ENCODE measurements around the gene SAMD7. TPM values are rescaled to one million over a fixed set of nuclear protein-coding genes. Genes with fewer than 3 reads are reported as not detected.
A peak's percentile ranks its signal among the peaks of the same experiment; 100 is the strongest.

Gene SAMD7
- total RNA-seq, 2 experiments from 2014 or later: not detected

GRCh38 chr3:169965562-169966427, 54.4 kb downstream of the SAMD7 start:
- H3K27me3 Mint-ChIP-seq: no peaks in the 10 kb centered on the region

GRCh38 chr3:169966428-169966950, 55.1 kb downstream of the SAMD7 start, which contains the start of gene SEC62:
SEC62 (plus strand) TSS chr3:169966807; CDS start chr3:169966823, 16 bp downstream.
- Mint-ChIP-seq H3K27ac (peak within 1 kb of the TSS; percentile 99), H3K36me3 (peaks cover 14% of the 10 kb centered on the region), H3K27me3 (no peaks in the 10 kb centered on the region), H3K4me3 (peak within 1 kb of the TSS; percentile 97), H3K4me1 (peaks cover 31% of the 10 kb centered on the region), H3K9me3 (peaks cover 7% of the 10 kb centered on the region)
- DNase-seq (peak; percentile 95), ATAC-seq (ENCODE audit: low read depth) (peak; percentile 93)
- POLR2A ChIA-PET: interaction anchor here (0.7 to 2.5 kb wide), 14 partner anchors 8 to 903 kb away, joined by 3 to 14 read pairs (median 4); partner anchors contain the start of genes GPR160, RPL22L1 and TERC

More at GRCh38 chr3:169965562-169966427, 54.4 kb downstream of the SAMD7 start:
- DNase-seq (no peak), ATAC-seq (ENCODE audit: low read depth) (peak; percentile 7)
- Mint-ChIP-seq H3K4me1 (peaks cover 29% of the 10 kb centered on the region), H3K27ac (peak overlapping the region; percentile 99), H3K36me3 (peaks cover 12% of the 10 kb centered on the region), H3K4me3 (peak overlapping the region; percentile 97), H3K9me3 (peaks cover 7% of the 10 kb centered on the region)
- POLR2A ChIA-PET: interaction anchor here (0.7 to 2.5 kb wide), 8 partner anchors 37 to 904 kb away, joined by 3 to 14 read pairs (median 4); partner anchors contain the start of genes GPR160, RPL22L1 and TERC

- Mint-ChIP-seq H3K4me3 (peak overlapping the region; percentile 97), H3K36me3 (peaks cover 20% of the 10 kb centered on the region), H3K27me3 (no peaks in the 10 kb centered on the region), H3K9me3 (peaks cover 7% of the 10 kb centered on the region), H3K4me1 (peaks cover 36% of the 10 kb centered on the region), H3K27ac (peak overlapping the region; percentile 99)
- DNase-seq (peak; percentile 51), ATAC-seq (ENCODE audit: low read depth) (peak; percentile 77)
- POLR2A ChIA-PET: interaction anchor here (0.6 to 2.5 kb wide), 16 partner anchors 9 to 902 kb away, joined by 3 to 14 read pairs (median 4); partner anchors contain the start of genes GPR160, RPL22L1 and TERC
These were observed 55.9 kb downstream of the SAMD7 start for GRCh38 chr3:169966951-169967915.

GRCh38 chr3:169968224-169968885, 57.0 kb downstream of the SAMD7 start:
- POLR2A ChIA-PET: interaction anchor here (0.6 to 2.5 kb wide), 3 partner anchors 34 to 210 kb away, joined by 3 to 14 read pairs (median 11); partner anchors contain the start of gene TERC
- DNase-seq (no peak), ATAC-seq (ENCODE audit: low read depth) (no peak)
- Mint-ChIP-seq H3K4me3 (peak overlapping the region; percentile 97), H3K27me3 (no peaks in the 10 kb centered on the region), H3K4me1 (peaks cover 36% of the 10 kb centered on the region), H3K36me3 (peaks cover 23% of the 10 kb centered on the region), H3K27ac (no peak overlapping the region), H3K9me3 (peaks cover 7% of the 10 kb centered on the region)

- no peak overlapping the region for H3K27ac Mint-ChIP-seq
- ATAC-seq (ENCODE audit: low read depth) (no peak), DNase-seq (no peak)
- H3K9me3 Mint-ChIP-seq: peaks cover 3% of the 10 kb centered on the region
- POLR2A ChIA-PET: no interaction called here
- no peaks in the 10 kb centered on the region for H3K27me3 Mint-ChIP-seq
- peaks cover 24% of the 10 kb centered on the region for H3K36me3 Mint-ChIP-seq
- H3K4me1 Mint-ChIP-seq: peaks cover 41% of the 10 kb centered on the region
- no peak overlapping the region for H3K4me3 Mint-ChIP-seq
These were observed 58.1 kb downstream of the SAMD7 start for GRCh38 chr3:169969174-169970095.

- peaks cover 25% of the 10 kb centered on the region for H3K36me3 Mint-ChIP-seq
- H3K9me3 Mint-ChIP-seq: no peaks in the 10 kb centered on the region
- DNase-seq (no peak), ATAC-seq (ENCODE audit: low read depth) (no peak)
- H3K4me1 Mint-ChIP-seq: peaks cover 44% of the 10 kb centered on the region
- no peaks in the 10 kb centered on the region for H3K27me3 Mint-ChIP-seq
- H3K27ac Mint-ChIP-seq: no peak overlapping the region
- H3K4me3 Mint-ChIP-seq: no peak overlapping the region
- POLR2A ChIA-PET: interaction anchor here (0.7 kb wide), 1 partner anchor 8 kb away, joined by 3 read pairs; no protein-coding TSS in a partner anchor
These were observed 59.5 kb downstream of the SAMD7 start for GRCh38 chr3:169970847-169971246.

GRCh38 chr3:169971522-169971921, 60.1 kb downstream of the SAMD7 start:
- no peak for ATAC-seq (ENCODE audit: low read depth)

GRCh38 chr3:169980055-169980454, 68.7 kb downstream of the SAMD7 start:
- ATAC-seq (ENCODE audit: low read depth) (no peak), DNase-seq (no peak)
- no peak overlapping the region for H3K27ac Mint-ChIP-seq
- H3K36me3 Mint-ChIP-seq: peaks cover 36% of the 10 kb centered on the region
- no peak overlapping the region for H3K4me3 Mint-ChIP-seq
- H3K9me3 Mint-ChIP-seq: no peaks in the 10 kb centered on the region
- peaks cover 5% of the 10 kb centered on the region for H3K4me1 Mint-ChIP-seq
- POLR2A ChIA-PET: no interaction called here
- no peaks in the 10 kb centered on the region for H3K27me3 Mint-ChIP-seq

More at GRCh38 chr3:169971522-169971921, 60.1 kb downstream of the SAMD7 start:
- H3K4me1 Mint-ChIP-seq: peaks cover 40% of the 10 kb centered on the region
- H3K36me3 Mint-ChIP-seq: peaks cover 28% of the 10 kb centered on the region
- H3K27me3 Mint-ChIP-seq: no peaks in the 10 kb centered on the region
- no peak overlapping the region for H3K27ac Mint-ChIP-seq
- DNase-seq: no peak
- H3K9me3 Mint-ChIP-seq: no peaks in the 10 kb centered on the region
- no peak overlapping the region for H3K4me3 Mint-ChIP-seq
- POLR2A ChIA-PET: interaction anchor here (0.7 kb wide), 1 partner anchor 8 kb away, joined by 3 read pairs; no protein-coding TSS in a partner anchor

GRCh38 chr3:169984292-169984691, 72.9 kb downstream of the SAMD7 start:
- ATAC-seq (ENCODE audit: low read depth) (no peak), DNase-seq (no peak)
- Mint-ChIP-seq H3K27me3 (no peaks in the 10 kb centered on the region), H3K9me3 (no peaks in the 10 kb centered on the region), H3K27ac (no peak overlapping the region), H3K36me3 (peaks cover 33% of the 10 kb centered on the region), H3K4me3 (no peak overlapping the region), H3K4me1 (peaks cover 5% of the 10 kb centered on the region)
- POLR2A ChIA-PET: no interaction called here
